Muscle of back (tissue), 13 donors: Measurements from ENCODE around the gene GAL3ST1. TPM values are rescaled to one million over a fixed set of nuclear protein-coding genes. Genes with fewer than 3 reads are reported as not detected.
"Not testable (repeated sequence)": the region's sequence is repeated elsewhere in the genome, so short reads cannot be mapped to it uniquely, and the experiment has no call there.

Source experiments
- DNase-seq, 3 donors: peaks; one replicate each; pipeline versions ENCODE4 v3.0.0 to v3.0.0-alpha.2; 2013
- long read RNA-seq, 9 donors: transcript quantifications; one replicate each; lab custom pipeline, GENCODE V29; 2026
- polyA plus RNA-seq, 10 donors: library from polyadenylated mRNA; unstranded; fragments of 120-200 nt; gene quantifications; one replicate each; pipeline ENCODE4 v1.2.1, GENCODE V29; 2013; ENCODE audit not compliant: insufficient read length in 10 of 10

The GAL3ST1 gene, protein sequence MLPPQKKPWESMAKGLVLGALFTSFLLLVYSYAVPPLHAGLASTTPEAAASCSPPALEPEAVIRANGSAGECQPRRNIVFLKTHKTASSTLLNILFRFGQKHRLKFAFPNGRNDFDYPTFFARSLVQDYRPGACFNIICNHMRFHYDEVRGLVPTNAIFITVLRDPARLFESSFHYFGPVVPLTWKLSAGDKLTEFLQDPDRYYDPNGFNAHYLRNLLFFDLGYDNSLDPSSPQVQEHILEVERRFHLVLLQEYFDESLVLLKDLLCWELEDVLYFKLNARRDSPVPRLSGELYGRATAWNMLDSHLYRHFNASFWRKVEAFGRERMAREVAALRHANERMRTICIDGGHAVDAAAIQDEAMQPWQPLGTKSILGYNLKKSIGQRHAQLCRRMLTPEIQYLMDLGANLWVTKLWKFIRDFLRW
- 1 to 10 TPM; 3.1 to 7.6 (median 6.4) TPM for polyA plus RNA-seq
- long read RNA-seq, donor 1, partial matches to known transcripts: 0 of 5 reads
- long read RNA-seq, donor 1, other reads (novel, unspliced or antisense): 0 of 5 reads
- long read RNA-seq, donor 2, partial matches to known transcripts: 0 of 1 reads
- long read RNA-seq, donor 2, other reads (novel, unspliced or antisense): 0 of 1 reads
- long read RNA-seq, donor 3: 0 reads
- long read RNA-seq, donor 4, partial matches to known transcripts: 0 of 2 reads
- long read RNA-seq, donor 4, other reads (novel, unspliced or antisense): 0 of 2 reads
- long read RNA-seq, donor 5, partial matches to known transcripts: 0 of 4 reads
- long read RNA-seq, donor 5, other reads (novel, unspliced or antisense): 0 of 4 reads
- long read RNA-seq, donor 6, partial matches to known transcripts: 0 of 6 reads
- long read RNA-seq, donor 6, other reads (novel, unspliced or antisense): 0 of 6 reads
- long read RNA-seq, donor 7, partial matches to known transcripts: 0 of 2 reads
- long read RNA-seq, donor 7, other reads (novel, unspliced or antisense): 0 of 2 reads
- long read RNA-seq, donor 8, partial matches to known transcripts: 0 of 1 reads
- long read RNA-seq, donor 8, other reads (novel, unspliced or antisense): 0 of 1 reads
- long read RNA-seq, donor 9, partial matches to known transcripts: 0 of 1 reads
- long read RNA-seq, donor 9, other reads (novel, unspliced or antisense): 0 of 1 reads

DNA sequence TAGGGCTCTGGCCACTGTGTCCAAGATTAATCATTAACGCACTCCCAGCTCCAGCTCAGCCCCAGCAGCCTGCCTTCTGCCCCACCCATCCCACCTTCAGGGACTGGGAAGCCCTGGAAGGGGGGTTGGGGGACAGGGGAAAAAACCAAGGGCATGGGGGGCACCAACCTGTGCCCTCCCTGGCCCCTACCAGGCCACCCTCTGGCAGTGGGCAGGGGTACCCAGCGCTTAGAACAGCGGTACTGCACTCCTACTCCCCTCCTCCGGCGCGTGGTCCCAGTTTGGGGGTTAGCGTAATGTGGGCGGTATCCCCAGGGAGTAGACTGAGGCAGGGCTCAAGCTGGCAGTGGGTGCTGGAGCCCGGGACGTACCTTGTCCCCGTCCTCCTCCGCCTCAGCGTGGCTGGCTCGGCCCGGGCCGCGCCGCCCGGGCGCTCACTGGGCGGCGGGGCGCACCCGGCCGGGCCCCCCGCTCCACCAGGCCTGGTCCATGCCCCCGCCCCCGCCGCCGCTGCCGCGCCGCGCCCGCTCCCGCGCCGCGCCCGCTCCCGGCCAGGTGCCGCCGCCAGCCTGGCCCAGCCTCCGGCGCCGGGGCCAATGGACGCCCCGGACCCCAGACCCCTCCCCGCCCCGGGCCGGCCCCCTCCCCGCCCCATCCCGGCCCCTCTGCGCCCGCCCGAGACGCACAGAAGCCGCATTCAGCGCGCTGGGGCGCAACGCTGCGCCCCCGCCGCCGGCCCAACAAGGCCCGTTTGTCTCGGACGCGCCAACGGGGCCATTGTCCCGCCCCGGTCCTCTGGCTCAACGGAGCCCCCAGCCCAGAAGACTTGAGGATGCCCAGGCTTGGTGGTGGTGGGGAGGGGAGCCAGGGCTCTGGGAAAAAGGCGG is at the start of gene GAL3ST1:
GAL3ST1 (minus strand) TSS at position 571 of the 887 bp plus-strand sequence. CDS start 17,273 bp downstream, outside the sequence.
- peak in 1 of 3 donors; percentile 20 for DNase-seq

DNA sequence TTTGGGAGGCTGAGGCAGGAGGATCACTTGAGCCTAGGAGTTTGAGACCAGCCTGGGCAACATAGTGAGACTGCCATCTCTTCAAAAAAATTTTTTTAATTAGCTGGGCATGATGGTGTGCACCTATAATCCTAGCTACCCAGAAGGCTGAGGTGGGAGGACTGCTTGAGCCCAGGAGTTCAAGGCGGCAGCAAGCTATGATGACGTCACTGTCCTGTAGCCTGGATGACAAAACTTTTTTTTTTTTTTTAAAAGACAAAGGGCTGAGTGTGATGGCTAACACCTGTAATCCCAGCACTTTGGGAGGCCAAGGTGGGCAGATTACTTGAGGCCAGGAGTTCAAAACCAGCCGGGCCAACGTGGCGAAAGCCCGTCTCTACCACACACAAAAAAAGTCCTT is 45.4 kb upstream of the GAL3ST1 start:
- not testable (repeated sequence) for DNase-seq

DNA sequence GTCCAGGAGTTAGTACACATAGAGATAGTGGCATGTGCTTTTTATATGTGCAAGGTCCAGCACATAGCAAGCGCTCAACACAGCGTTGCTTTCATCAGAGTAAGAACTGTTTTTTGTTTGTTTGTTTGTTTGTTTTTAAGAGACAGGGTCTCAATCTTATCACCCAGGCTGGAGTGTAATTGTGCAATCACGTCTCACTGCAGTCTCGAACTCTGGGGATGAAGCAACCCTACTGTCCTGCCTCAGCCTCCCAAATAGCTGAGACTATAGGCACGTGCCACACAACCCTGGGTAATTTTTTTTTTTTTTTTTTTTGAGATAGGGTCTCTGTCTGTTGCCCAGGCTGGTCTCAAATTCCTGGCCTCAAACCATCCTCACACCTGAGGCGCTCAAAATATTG is 43.4 kb upstream of the GAL3ST1 start:
- DNase-seq: no peak

DNA sequence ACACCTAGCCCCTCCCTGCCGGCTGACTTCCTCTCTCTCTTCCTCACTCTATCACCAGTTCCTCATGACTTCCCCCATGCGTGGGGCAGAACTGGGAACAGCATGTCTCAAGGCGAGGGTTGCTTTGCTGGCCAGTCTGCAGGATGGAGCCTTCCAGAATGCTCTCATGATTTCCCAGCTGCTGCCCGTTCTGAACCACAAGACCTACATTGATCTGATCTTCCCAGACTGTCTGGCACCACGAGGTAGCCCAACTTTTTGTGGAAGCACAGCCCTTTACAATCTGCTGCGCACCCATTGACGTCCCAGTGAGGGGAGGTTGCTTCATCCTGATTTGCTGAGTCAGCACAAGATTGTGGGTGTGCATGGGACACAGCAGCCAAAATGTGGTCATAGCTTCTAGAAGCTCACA is 41.1 kb upstream of the GAL3ST1 start:
- no peak for DNase-seq

DNA sequence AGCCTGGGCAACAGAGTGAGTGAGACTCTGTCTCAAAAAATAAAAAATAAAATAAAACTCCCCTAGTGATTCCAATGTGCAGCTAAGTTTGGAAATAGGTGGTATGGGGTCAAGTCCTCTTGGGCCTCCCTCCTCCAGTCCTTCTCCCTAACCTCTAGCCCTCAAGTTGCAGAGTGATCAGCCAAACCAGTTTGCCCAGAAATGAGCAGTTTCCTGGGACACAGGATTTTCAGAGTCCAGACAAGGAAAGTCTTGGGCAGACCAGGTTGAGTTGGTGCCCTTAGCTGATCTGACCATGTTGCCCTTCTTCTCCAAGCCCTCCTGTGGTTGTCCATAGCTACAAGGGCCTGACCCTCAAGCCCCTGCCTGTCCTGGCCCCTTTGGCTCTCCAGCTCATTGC is 40.4 kb upstream of the GAL3ST1 start:
- no peak for DNase-seq

DNA sequence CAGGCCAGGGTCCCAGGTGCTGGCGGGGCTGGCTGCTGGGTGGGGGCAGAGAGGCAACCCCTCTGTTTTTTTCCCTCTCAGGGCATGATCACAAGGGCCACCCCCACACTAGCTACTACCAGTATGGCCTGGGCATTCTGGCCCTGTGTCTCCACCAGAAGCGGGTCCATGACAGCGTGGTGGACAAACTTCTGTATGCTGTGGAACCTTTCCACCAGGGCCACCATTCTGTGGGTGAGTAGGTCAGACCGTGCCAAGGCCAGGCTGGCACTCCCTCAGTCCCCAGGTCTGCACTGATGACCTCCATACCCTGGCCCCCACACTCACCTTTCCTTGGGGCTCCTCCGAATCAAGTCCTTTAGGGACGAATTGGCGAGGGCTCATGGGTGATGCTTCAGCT is 39.8 kb upstream of the GAL3ST1 start:
- DNase-seq: no peak

DNA sequence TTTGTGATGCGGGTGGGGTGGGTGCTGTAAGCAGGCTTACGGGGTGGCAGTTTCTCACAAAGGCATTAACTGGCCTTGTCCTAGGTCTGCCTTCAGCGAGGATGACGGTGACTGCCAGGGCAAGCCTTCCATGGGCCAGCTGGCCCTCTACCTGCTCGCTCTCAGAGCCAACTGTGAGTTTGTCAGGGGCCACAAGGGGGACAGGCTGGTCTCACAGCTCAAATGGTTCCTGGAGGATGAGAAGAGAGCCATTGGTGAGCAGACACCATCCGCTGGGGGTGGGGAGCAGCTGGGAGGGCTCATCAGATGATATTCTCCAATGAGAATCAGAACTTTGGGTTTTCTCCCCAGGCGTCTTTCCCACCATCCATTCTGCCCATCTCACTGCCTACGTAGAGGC is 38.3 kb upstream of the GAL3ST1 start:
- no peak for DNase-seq

DNA sequence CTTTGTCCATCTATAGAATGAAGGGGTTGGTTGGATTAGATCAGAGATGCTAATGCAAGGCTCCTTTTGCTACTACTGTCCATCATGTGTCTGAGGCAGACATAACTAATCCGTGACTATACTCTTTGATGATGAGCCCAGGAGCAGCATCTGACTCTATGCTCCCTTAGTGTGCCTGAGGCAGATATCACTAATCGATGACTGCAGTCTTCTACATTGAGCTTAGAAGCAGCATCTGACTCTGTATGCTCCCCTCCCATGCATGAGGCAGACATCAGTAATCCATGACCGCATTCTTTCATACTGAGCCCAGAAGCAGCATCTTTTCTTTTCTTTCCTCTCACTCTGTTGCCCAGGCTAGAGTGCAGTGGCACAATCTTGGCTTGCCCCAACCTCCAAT is 36.7 kb upstream of the GAL3ST1 start:
- no peak for DNase-seq

DNA sequence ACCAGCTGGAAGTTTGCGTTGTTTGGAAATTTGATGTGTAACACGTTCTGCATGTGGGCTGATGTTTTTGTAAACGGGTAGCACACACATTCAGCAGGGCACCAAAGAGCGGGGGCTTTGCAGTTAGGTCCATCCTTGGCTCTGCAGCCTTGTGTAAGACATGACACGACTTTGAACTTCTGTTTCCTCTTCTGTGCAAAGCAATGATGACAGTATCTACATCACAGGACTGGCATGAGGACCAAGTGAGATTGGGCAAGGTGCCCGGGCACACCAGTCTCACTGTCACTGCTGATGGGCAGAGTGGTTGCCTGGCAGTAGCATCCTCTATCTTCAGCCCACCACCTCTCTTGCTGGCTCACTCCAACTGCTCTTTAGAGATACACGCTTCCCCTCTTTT is 35.8 kb upstream of the GAL3ST1 start:
- no peak for DNase-seq

DNA sequence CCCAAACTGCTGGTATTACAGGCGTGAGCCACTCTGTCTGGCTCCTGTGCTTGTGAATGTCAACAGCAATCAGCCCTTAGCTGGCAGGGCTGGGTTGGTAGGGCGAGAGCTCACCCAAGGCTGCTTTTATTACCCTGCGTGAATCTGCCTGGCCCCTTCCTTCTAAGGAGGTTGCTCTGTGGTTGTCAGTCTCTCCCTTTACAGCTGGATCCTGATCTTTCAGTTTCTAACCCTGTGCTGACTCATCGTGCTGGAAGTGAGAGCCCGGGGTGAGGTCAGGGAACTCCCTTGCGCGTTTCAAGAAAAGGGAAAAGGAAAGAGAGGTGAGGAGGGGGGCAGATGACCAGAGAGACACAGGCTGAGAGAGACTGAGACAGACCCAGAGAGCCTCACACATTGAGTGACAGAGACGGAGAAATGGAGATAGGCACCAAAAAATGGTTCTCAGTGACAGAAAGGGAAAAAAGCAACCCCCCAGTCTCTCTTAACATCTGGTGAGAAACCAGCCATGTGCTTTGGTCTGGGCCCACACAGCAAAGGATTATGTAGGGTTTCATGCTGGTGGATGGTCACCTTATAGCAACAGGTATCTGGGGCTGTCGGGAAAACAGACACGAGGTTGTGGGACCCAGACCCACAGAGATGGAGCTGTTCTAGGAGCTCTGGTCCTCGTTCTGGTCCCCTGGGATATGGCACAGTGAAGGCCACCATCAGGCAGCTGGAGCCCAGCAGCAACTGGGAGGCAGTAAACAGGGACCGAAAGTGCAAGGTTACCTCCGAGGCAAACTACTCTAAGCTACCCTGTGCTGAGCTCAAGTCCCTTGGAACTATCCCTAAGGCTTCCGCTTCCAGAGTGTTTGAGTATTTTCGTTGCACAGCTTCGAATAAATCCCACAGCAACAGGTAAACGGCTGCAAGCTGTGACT is 35.1 kb upstream of the GAL3ST1 start:
- DNase-seq: peak; percentile 32 to 55 (median 34)

DNA sequence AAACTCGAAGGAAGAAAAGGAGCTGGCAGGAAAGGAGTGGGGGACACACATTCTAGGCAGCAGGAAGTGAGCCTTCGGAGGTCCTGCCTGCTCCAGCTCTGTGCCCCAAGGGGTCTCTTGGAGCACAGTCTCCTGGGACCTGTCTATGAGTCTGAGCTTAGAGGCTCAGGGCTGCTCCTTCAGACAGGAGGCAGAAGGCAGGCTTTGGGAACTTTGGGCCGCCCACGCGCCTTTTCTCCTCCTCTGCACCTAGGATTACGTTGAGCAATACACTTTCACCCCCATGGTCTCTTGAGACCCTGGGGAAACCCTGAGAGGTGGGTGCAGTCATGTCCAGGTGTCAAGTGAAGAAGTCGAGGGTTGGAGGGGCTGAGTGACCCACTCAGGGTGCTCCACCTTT is 33.5 kb upstream of the GAL3ST1 start:
- no peak for DNase-seq

DNA sequence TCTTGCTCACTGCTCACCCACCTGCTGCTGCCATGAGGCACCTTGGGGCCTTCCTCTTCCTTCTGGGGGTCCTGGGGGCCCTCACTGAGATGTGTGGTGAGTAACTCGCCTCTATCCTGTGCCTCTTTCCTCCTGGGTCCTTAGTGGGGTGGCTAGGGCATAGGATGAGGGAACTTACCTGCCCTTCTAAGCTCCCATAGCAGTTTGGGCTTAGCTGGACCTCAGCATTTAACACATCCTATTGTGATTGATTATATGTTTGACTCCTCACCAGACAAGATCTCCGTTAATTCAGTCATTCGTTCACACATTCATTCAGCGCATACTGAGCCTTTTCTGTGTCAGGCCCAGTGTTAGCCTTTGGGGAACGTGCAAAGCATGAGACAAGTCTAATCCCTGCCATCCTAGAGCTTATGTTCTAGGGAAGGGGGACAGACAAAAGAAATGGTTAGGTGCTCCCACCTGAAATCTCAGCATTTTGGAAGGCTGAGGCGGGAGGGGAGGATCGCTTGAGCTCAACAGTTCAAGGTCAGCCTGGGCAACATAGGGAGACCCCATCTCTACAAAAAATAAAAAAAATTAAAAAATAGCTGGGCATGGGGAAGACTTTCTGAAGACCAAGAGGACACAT is 33.0 kb upstream of the GAL3ST1 start:
- DNase-seq: no peak

DNA sequence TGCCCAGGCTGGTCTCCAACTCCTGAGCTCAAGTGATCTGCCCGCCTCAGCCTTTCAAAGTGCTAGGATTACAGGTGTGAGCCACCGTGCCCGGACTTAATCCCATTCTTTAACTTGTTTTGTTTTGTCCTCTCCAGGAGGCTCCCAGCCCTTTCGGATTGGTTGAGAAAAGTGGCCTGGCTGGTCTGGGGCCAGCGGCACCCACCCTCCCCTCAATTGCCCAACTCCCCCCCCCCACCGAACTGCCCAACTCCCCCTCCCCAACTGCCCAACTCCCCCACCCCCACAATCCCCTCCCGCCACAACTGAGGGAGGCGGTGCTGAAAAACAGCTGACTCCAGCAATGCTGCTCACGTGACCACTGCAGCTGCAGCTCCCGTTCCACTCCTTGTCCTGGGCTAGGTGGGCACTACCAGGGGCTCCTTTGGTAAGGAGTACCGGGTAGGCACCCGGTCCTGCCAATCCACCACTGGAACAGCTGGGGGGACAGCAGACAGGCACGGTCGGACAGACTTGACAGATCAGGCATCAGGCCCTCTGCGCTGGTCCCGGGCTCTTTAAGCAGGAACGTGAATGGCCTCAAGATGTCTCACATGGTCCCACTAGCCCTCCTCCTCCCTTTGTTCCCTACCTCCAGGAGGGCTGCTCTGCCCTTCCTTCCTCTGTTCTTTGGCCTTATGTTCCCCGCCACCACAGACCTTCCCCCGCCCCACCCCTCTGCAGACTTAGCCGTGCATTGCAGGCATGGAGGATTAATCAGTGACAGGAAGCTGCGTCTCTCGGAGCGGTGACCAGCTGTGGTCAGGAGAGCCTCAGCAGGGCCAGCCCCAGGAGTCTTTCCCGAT is 32.2 kb upstream of the GAL3ST1 start, which contains the start of gene TCN2:
TCN2 (plus strand) TSS at position 720 of the 845 bp plus-strand sequence. CDS start 158 bp downstream, outside the sequence.
- peak; percentile 68 to 91 (median 73) for DNase-seq

DNA sequence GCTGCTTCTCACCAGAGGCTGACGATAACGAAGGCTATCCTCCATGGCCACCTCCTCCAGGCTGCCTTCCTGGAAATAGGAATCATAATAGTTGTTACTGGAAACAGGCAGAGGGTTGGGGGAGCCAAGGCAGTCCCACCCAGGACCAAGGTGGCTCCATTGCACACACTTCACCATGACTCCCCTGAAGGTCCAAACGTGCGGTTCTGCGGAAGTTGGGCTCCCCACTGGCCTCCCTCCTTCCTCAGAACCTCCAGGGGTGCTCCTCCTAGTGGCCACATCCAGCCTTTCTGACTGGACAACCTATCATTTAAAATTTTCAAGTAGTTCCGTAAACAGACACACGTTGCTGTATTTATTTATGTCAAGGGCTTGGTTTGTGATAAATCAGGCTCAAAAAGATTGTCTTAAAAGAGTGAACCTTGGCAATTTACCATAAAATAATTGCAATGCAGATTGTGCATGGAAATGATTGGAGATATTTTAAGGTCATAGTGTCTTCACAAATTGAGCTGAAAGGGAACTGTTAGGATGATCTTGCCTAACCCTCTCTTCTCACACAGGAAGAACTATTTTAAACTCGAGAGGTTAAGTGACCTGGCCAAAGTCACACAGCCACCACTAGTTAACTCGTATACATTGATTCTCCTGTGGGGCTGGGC is 31.1 kb upstream of the GAL3ST1 start:
- peak in 2 of 3 donors; percentile 14 to 49 for DNase-seq

DNA sequence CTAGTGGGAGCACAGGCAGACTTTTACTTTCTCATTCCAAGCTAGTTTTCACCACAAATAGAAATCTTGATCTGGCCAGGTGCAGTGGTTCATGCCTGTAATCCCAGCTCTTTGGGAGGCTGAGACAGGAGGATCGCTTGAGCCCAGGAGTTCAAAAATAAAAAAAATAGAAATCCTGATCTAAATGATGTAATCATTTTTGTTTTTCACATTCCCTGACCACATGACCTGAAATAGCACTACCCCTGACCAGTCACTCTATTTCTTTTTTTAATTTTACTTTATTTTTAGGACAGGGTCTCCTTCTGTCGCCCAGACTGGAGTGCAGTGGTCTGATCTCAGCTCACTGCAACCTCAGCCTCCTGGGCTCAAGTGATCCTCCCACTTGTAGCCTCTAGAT is 30.3 kb upstream of the GAL3ST1 start:
- DNase-seq: no peak

DNA sequence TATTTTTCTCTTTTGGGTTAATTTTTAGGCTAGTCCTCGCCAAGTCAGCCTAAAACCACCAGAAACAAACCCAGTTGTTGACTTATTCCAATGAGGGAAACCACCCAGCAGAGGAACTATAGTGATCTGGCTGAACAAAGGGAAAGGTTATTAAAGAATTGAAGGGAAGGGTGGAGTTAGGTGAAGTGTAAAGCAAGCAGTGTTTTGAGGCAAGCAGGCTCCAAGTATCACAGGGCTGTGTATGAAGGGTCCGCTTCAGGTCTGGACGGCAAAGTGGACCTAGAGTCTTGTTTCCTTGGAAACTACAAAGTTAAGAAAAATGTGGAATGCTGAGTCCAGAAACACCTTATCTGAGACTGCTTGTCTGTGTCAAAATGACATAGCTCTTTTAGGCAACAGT is 29.3 kb upstream of the GAL3ST1 start:
- DNase-seq: no peak

DNA sequence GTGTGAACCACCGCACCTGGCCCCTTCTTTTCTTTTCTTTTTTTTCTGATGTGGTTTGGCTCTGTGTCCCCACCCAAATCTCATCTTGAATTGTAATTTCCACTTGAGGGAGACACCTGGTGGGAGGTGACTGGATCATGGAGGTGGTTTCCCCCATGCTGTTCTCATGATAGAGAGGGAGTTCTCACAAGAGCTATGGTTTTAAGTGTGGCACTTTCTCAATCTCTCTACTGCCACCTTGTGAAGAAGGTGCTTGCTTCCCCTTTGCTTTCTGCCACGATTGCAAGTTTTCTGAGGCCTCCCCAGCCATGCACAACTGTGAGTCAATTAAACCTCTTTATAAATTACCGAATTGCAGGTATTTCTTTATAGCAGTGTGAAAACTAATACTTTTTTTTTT is 27.6 kb upstream of the GAL3ST1 start:
- no peak for DNase-seq

DNA sequence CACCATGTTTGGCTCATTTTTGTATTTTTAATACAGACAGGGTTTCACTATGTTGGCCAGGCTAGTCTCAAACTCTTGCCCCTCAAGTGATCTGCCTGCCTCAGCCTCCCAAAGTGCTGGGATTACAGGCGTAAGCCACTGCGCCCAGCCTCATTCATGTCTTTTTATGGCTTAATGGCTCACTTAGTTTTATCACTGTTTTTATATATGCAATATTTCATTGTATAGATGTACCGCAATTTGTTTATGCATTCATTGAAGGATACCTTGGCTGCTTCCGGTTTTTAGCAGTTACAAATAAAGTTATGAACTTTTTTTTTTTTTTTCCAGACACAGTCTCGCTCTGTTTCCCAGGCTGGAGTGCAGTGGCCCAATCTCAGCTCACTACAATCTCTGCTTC is 27.0 kb upstream of the GAL3ST1 start:
- DNase-seq: no peak
